ENCODE results near the gene RBM15. TPM values are rescaled to one million over a fixed set of nuclear protein-coding genes. Genes with fewer than 3 reads are reported as not detected.

The RBM15 gene
- total and polyA plus RNA-seq, 5 donors: 4.1 to 17.8 (median 16.4) TPM

- 99% methylated on average over 1 of the region's 1 CpG for WGBS
- Histone ChIP-seq H3K27me3 (ENCODE audit: control insufficient read depth, insufficient read depth) (no peaks in the 10 kb centered on the region), H3K4me3 (ENCODE audit: low read length) (no peak overlapping the region), H3K9me3 (ENCODE audit: control insufficient read depth, low read length) (no peaks in the 10 kb centered on the region), H3K4me1 (ENCODE audit: control insufficient read depth, insufficient read depth, low read length) (no peaks in the 10 kb centered on the region), H3K27ac (ENCODE audit: low read length) (no peak overlapping the region)
- no peak for DNase-seq
- ATAC-seq: no peak
- intact Hi-C loops (cut with DNase I): no loop called here
These were observed 48.0 kb downstream of the RBM15 start for GRCh38 chr1:110387048-110387754.

GRCh38 chr1:110390096-110390495 lies 50.9 kb downstream of the RBM15 start:
- Histone ChIP-seq H3K4me1 (ENCODE audit: control insufficient read depth, insufficient read depth, low read length) (no peaks in the 10 kb centered on the region), H3K4me3 (ENCODE audit: low read length) (peak overlapping the region; percentile 46), H3K27ac (ENCODE audit: low read length) (no peak overlapping the region), H3K9me3 (ENCODE audit: control insufficient read depth, low read length) (no peaks in the 10 kb centered on the region), H3K27me3 (ENCODE audit: control insufficient read depth, insufficient read depth) (no peaks in the 10 kb centered on the region)
- intact Hi-C loops (cut with DNase I): no loop called here
- peak; percentile 54 to 74 (median 63) for DNase-seq
- ATAC-seq: peak; percentile 84 to 91
- 73% methylated on average over 6 of the region's 6 CpGs for WGBS

GRCh38 chr1:110390692-110391245 lies 51.6 kb downstream of the RBM15 start, which contains the start of gene SLC16A4:
Gene SLC16A4, minus strand, starts transcription at chr1:110391026. Its CDS starts 1,703 bp downstream, at chr1:110389323.
- Histone ChIP-seq H3K4me3 (ENCODE audit: low read length) (peak within 1 kb of the TSS; percentile 46), H3K27me3 (ENCODE audit: control insufficient read depth, insufficient read depth) (no peaks in the 10 kb centered on the region), H3K27ac (ENCODE audit: low read length) (peak within 1 kb of the TSS; percentile 50), H3K9me3 (ENCODE audit: control insufficient read depth, low read length) (no peaks in the 10 kb centered on the region), H3K4me1 (ENCODE audit: control insufficient read depth, insufficient read depth, low read length) (no peaks in the 10 kb centered on the region)
- ATAC-seq (peak; percentile 88 to 92), DNase-seq (peak in 1 of 3 donors; percentile 56)
- intact Hi-C loops (cut with DNase I): no loop called here
- 35% methylated on average over 8 of the region's 8 CpGs for WGBS

GRCh38 chr1:110393286-110393685 lies 54.1 kb downstream of the RBM15 start:
- ATAC-seq (no peak), DNase-seq (no peak)
- intact Hi-C loops (cut with DNase I): no loop called here
- 84% methylated on average over 2 of the region's 2 CpGs for WGBS
- Histone ChIP-seq H3K4me1 (ENCODE audit: control insufficient read depth, insufficient read depth, low read length) (no peaks in the 10 kb centered on the region), H3K27me3 (ENCODE audit: control insufficient read depth, insufficient read depth) (no peaks in the 10 kb centered on the region), H3K27ac (ENCODE audit: low read length) (no peak overlapping the region), H3K9me3 (ENCODE audit: control insufficient read depth, low read length) (no peaks in the 10 kb centered on the region), H3K4me3 (ENCODE audit: low read length) (no peak overlapping the region)

GRCh38 chr1:110393691-110394492 lies 54.7 kb downstream of the RBM15 start:
- H3K27me3 ChIP-seq (ENCODE audit: control insufficient read depth, insufficient read depth): no peaks in the 10 kb centered on the region
- WGBS: 85% methylated on average over 3 of the region's 3 CpGs
- H3K9me3 ChIP-seq (ENCODE audit: control insufficient read depth, low read length): no peaks in the 10 kb centered on the region
- DNase-seq (no peak), ATAC-seq (no peak)
- no peak overlapping the region for H3K4me3 ChIP-seq (ENCODE audit: low read length)
- intact Hi-C loops (cut with DNase I): no loop called here
- no peak overlapping the region for H3K27ac ChIP-seq (ENCODE audit: low read length)
- no peaks in the 10 kb centered on the region for H3K4me1 ChIP-seq (ENCODE audit: control insufficient read depth, insufficient read depth, low read length)

GRCh38 chr1:110394493-110394820 lies 55.3 kb downstream of the RBM15 start:
- Histone ChIP-seq H3K4me1 (ENCODE audit: control insufficient read depth, insufficient read depth, low read length) (no peaks in the 10 kb centered on the region), H3K27me3 (ENCODE audit: control insufficient read depth, insufficient read depth) (no peaks in the 10 kb centered on the region), H3K9me3 (ENCODE audit: control insufficient read depth, low read length) (no peaks in the 10 kb centered on the region), H3K4me3 (ENCODE audit: low read length) (no peak overlapping the region), H3K27ac (ENCODE audit: low read length) (no peak overlapping the region)
- DNase-seq (no peak), ATAC-seq (no peak)
- 92% methylated on average over 3 of the region's 3 CpGs for WGBS
- intact Hi-C loops (cut with DNase I): no loop called here

Other genes starting within 250 kb of the RBM15 start
- gene UBL4B, start 226.9 kb upstream of the RBM15 start, total RNA-seq: not detected
- gene UBL4B, start 226.9 kb upstream of the RBM15 start, polyA plus RNA-seq: not detected
- gene SLC6A17, start 188.9 kb upstream of the RBM15 start, total RNA-seq: under 1 TPM in 1 of 4 donors, not detected in 3; 0.06 TPM
- 0.02 TPM for gene SLC6A17, start 188.9 kb upstream of the RBM15 start, polyA plus RNA-seq
- gene KCNC4, start 129.1 kb upstream of the RBM15 start, total RNA-seq: 1 to 10 TPM; 6.5 to 8.5 (median 7.0) TPM
- 4.1 TPM for gene KCNC4, start 129.1 kb upstream of the RBM15 start, polyA plus RNA-seq
- gene SLC16A4, start 51.6 kb downstream of the RBM15 start, total RNA-seq: 1 to 10 TPM; 4.6 to 7.3 (median 6.4) TPM
- gene SLC16A4, start 51.6 kb downstream of the RBM15 start, polyA plus RNA-seq: 3.0 TPM
- 100 to 1,000 TPM; 185 to 236 (median 207) TPM for gene LAMTOR5, start 68.3 kb downstream of the RBM15 start, total RNA-seq
- 549 TPM for gene LAMTOR5, start 68.3 kb downstream of the RBM15 start, polyA plus RNA-seq
- gene PROK1, start 111.8 kb downstream of the RBM15 start, total RNA-seq: 1 to 10 TPM in 1 of 4 donors, under 1 TPM in 1, not detected in 2; 0.93 to 1.3 TPM
- gene PROK1, start 111.8 kb downstream of the RBM15 start, polyA plus RNA-seq: 2.6 TPM
- not detected for gene KCNA10, start 179.8 kb downstream of the RBM15 start, total RNA-seq
- not detected for gene KCNA10, start 179.8 kb downstream of the RBM15 start, polyA plus RNA-seq

Measured in right cardiac atrium (tissue), 5 donors.